Endodermal cell (in vitro differentiated cells): Measurements from ENCODE around the gene MIEF2. TPM values are rescaled to one million over a fixed set of nuclear protein-coding genes. Genes with fewer than 3 reads are reported as not detected.

ENCODE experiments used
- DNase-seq: peaks from one replicate; pipeline ENCODE4 v3.0.0-alpha.2; 2017
- H3K27ac ChIP-seq: 2 replicates; pipeline ENCODE4 v1.5.1; 2013; ENCODE audit warnings: mild to moderate bottlenecking, low read depth, low read length, moderate library complexity
- H3K27me3 ChIP-seq: 2 replicates; pipeline ENCODE4 v1.6.1; 2013; ENCODE audit warnings: mild to moderate bottlenecking, low read length, moderate library complexity; ENCODE audit not compliant: insufficient read depth, control insufficient read depth, poor library complexity, severe bottlenecking
- H3K36me3 ChIP-seq: 2 replicates; pipeline ENCODE4 v1.7.0; 2013; ENCODE audit warnings: mild to moderate bottlenecking, low read length, moderate library complexity; ENCODE audit not compliant: control insufficient read depth, insufficient read depth
- H3K4me1 ChIP-seq: one replicate; pipeline ENCODE4 v1.7.0; 2013; ENCODE audit warnings: low read length; ENCODE audit not compliant: control insufficient read depth, insufficient read depth
- H3K4me3 ChIP-seq: 2 replicates; pipeline ENCODE4 v1.5.1; 2013; ENCODE audit warnings: mild to moderate bottlenecking, low read length, moderate library complexity
- H3K9ac ChIP-seq: 2 replicates; pipeline ENCODE4 v1.6.1; 2013; ENCODE audit warnings: mild to moderate bottlenecking, low read length, moderate library complexity; ENCODE audit not compliant: poor library complexity, severe bottlenecking; ENCODE audit errors: extremely low read depth
- H3K9me3 ChIP-seq: 2 replicates; pipeline ENCODE4 v1.6.1; 2013; ENCODE audit warnings: mild to moderate bottlenecking, low read length, moderate library complexity; ENCODE audit not compliant: control insufficient read depth
- H3K27ac Mint-ChIP-seq: 2 replicates; pipeline ENCODE4 v1.8.0; 2020; ENCODE audit warnings: mixed read lengths
- H3K27me3 Mint-ChIP-seq: 2 replicates; pipeline ENCODE4 v1.8.0; 2021; ENCODE audit warnings: mild to moderate bottlenecking, mixed read lengths; ENCODE audit not compliant: insufficient read depth
- H3K36me3 Mint-ChIP-seq: 2 replicates; pipeline ENCODE4 v1.8.0; 2020; ENCODE audit warnings: low read depth, mixed read lengths
- H3K4me1 Mint-ChIP-seq: 2 replicates; pipeline ENCODE4 v1.8.0; 2020; ENCODE audit warnings: mixed read lengths
- H3K4me3 Mint-ChIP-seq: 2 replicates; pipeline ENCODE4 v1.8.0; 2020; ENCODE audit warnings: mild to moderate bottlenecking, moderate library complexity, mixed read lengths
- H3K9me3 Mint-ChIP-seq: 2 replicates; pipeline ENCODE4 v1.8.0; 2020; ENCODE audit warnings: mild to moderate bottlenecking, mixed read lengths
- CTCF ChIP-seq: fragments of 200-600 bp; sonication (generic); conservative IDR thresholded peaks from 2 replicates; pipeline ENCODE4 v1.5.0; 2021; ENCODE audit warnings: antibody characterized with exemption, mild to moderate bottlenecking
- WGBS, 2 experiments: methylation state at CpG; one replicate each; pipeline versions ENCODE4 v1.1.5 to v1.1.7; 2013; ENCODE audit warnings: missing lambda C conversion rate in 2 of 2, mixed read lengths in 1 of 2; ENCODE audit not compliant: insufficient coverage in 1 of 2, insufficient read length in 1 of 2; 5-methylcytosine and 5-hydroxymethylcytosine counted together
- total RNA-seq, 2 donors: library from RNA; stranded (reverse); fragmentation: NEBNext Ultra II Directional in 1 of 2; extraction: Animal tissue kit (Norgen Biotek cat#: 25700) in 1 of 2; gene quantifications; 2 replicates in 1 of 2; 3 replicates in 1 of 2; pipeline ENCODE4 v1.2.1, GENCODE V29; 2021

The MIEF2 gene
- total RNA-seq, 2 donors from 2014 or later, result 15.3 to 19.6 TPM

- peaks cover 44% of the 10 kb centered on the region for H3K36me3 ChIP-seq
- peak overlapping the region; percentile 97 for H3K27ac Mint-ChIP-seq
- peaks cover 22% of the 10 kb centered on the region for H3K4me1 Mint-ChIP-seq
- peaks cover 38% of the 10 kb centered on the region for H3K36me3 Mint-ChIP-seq
- H3K27ac ChIP-seq, result no peak overlapping the region
- H3K9me3 Mint-ChIP-seq, result no peaks in the 10 kb centered on the region
- H3K27me3 Mint-ChIP-seq, result no peaks in the 10 kb centered on the region
- H3K4me3 Mint-ChIP-seq, result peak overlapping the region; percentile 92
- DNase-seq, result peak; percentile 90
- H3K4me3 ChIP-seq, result peak overlapping the region; percentile 86
- H3K9me3 ChIP-seq, result no peaks in the 10 kb centered on the region
- H3K27me3 ChIP-seq, result no peaks in the 10 kb centered on the region
- peak overlapping the region; percentile 70 for H3K9ac ChIP-seq
- H3K4me1 ChIP-seq, result peaks cover 14% of the 10 kb centered on the region
- whole genome bisulfite sequencing, 2 experiments, result 31 to 32% methylated on average over 9 to 18 of the region's 18 CpGs
- TF ChIP-seq CTCF, result no peak
Measured at GRCh38 chr17:18257268-18257981, 3.0 kb upstream of the MIEF2 start.

- peak; percentile 94 for DNase-seq
- 0% methylated on average over 4 to 16 of the region's 16 CpGs for WGBS, 2 experiments
- H3K36me3 ChIP-seq, result peaks cover 41% of the 10 kb centered on the region
- peak overlapping the region; percentile 70 for H3K9ac ChIP-seq
- no peaks in the 10 kb centered on the region for H3K27me3 ChIP-seq
- no peaks in the 10 kb centered on the region for H3K27me3 Mint-ChIP-seq
- H3K4me1 ChIP-seq, result peaks cover 14% of the 10 kb centered on the region
- peak overlapping the region; percentile 97 for H3K27ac Mint-ChIP-seq
- no peaks in the 10 kb centered on the region for H3K9me3 Mint-ChIP-seq
- H3K4me1 Mint-ChIP-seq, result peaks cover 22% of the 10 kb centered on the region
- peak overlapping the region; percentile 86 for H3K4me3 ChIP-seq
- H3K4me3 Mint-ChIP-seq, result peak overlapping the region; percentile 92
- peak overlapping the region; percentile 51 for H3K27ac ChIP-seq
- TF ChIP-seq CTCF, result no peak
- H3K9me3 ChIP-seq, result no peaks in the 10 kb centered on the region
- peaks cover 34% of the 10 kb centered on the region for H3K36me3 Mint-ChIP-seq
Measured at GRCh38 chr17:18257982-18258355, 2.5 kb upstream of the MIEF2 start.

GRCh38 chr17:18258356-18259038 is 2.0 kb upstream of the MIEF2 start, which contains the start of gene FLII:
TSS of gene FLII (minus strand) at chr17:18258738. CDS start at chr17:18258690, 48 bp downstream.
- Mint-ChIP-seq H3K4me3 (peak within 1 kb of the TSS; percentile 92), H3K27me3 (no peaks in the 10 kb centered on the region), H3K9me3 (no peaks in the 10 kb centered on the region), H3K36me3 (peaks cover 34% of the 10 kb centered on the region), H3K27ac (peak within 1 kb of the TSS; percentile 97), H3K4me1 (peaks cover 22% of the 10 kb centered on the region)
- H3K9ac ChIP-seq, result peak within 1 kb of the TSS; percentile 70
- H3K36me3 ChIP-seq, result peaks cover 41% of the 10 kb centered on the region
- H3K27ac ChIP-seq, result peak within 1 kb of the TSS; percentile 51
- 6 to 9% methylated on average over 18 to 71 of the region's 71 CpGs for WGBS, 2 experiments
- peaks cover 14% of the 10 kb centered on the region for H3K4me1 ChIP-seq
- H3K9me3 ChIP-seq, result no peaks in the 10 kb centered on the region
- peak; percentile 90 for DNase-seq
- H3K4me3 ChIP-seq, result peak within 1 kb of the TSS; percentile 86
- TF ChIP-seq CTCF, result no peak
- no peaks in the 10 kb centered on the region for H3K27me3 ChIP-seq
